GM12878 (cell line): ENCODE measurements around the gene ZNF165. TPM values are rescaled to one million over a fixed set of nuclear protein-coding genes. Genes with fewer than 3 reads are reported as not detected.

Experiments
- ATF3 ChIP-seq: IDR thresholded peaks from 2 replicates; pipeline ENCODE4 v1.6.1; 2011; ENCODE audit warnings: low read depth, mild to moderate bottlenecking, low read length, moderate library complexity, borderline replicate concordance; ENCODE audit errors: extremely low read depth
- BHLHE40 ChIP-seq, 2 experiments: fragments of 450-650 bp in 1 of 2; IDR thresholded peaks; 2 replicates each; pipeline ENCODE4 v1.6.1; 2011 to 2017; ENCODE audit warnings: low read depth in 2 of 2, borderline replicate concordance in 1 of 2, improper control_type of control experiment in 1 of 2, low read length in 1 of 2, mild to moderate bottlenecking in 1 of 2
- CUX1 ChIP-seq: IDR thresholded peaks from 2 replicates; pipeline ENCODE4 v1.6.1; 2012; ENCODE audit warnings: improper control_type of control experiment, low read depth, low read length; ENCODE audit not compliant: insufficient replicate concordance
- HCFC1 ChIP-seq: fragments of 150-350 bp; IDR thresholded peaks from 2 replicates; pipeline ENCODE4 v1.6.1; 2014; ENCODE audit warnings: low read length
- IKZF1 ChIP-seq: fragments of 450-650 bp; conservative IDR thresholded peaks from 2 replicates; pipeline ENCODE4 v1.6.1; 2017; ENCODE audit warnings: antibody characterized with exemption, mild to moderate bottlenecking
- IKZF2 ChIP-seq, 2 experiments: fragments of 450-650 bp; IDR thresholded peaks; 2 replicates each; pipeline ENCODE4 v1.6.1; 2017; ENCODE audit warnings: mild to moderate bottlenecking in 2 of 2, moderate library complexity in 2 of 2
- IRF4 ChIP-seq: IDR thresholded peaks from 2 replicates; pipeline ENCODE4 v1.6.1; 2011; ENCODE audit warnings: low read depth, low read length
- JUNB ChIP-seq: IDR thresholded peaks from 2 replicates; pipeline ENCODE4 v1.6.1; 2016; ENCODE audit warnings: antibody characterized with exemption, mild to moderate bottlenecking
- KAT2A ChIP-seq: conservative IDR thresholded peaks from 2 replicates; pipeline ENCODE4 v1.6.1; 2011; ENCODE audit warnings: low read depth, low read length; ENCODE audit not compliant: control insufficient read depth
- KLF5 ChIP-seq: fragments of 450-650 bp; IDR thresholded peaks from 2 replicates; pipeline ENCODE4 v1.6.1; 2014; ENCODE audit warnings: mild to moderate bottlenecking; ENCODE audit not compliant: partially characterized antibody
- MEF2B ChIP-seq: fragments of 450-650 bp; IDR thresholded peaks from 2 replicates; pipeline ENCODE4 v1.6.1; 2018; ENCODE audit warnings: mild to moderate bottlenecking, moderate library complexity; ENCODE audit not compliant: partially characterized antibody, poor library complexity, severe bottlenecking
- NFYA ChIP-seq: IDR thresholded peaks from 2 replicates; pipeline ENCODE4 v1.6.1; 2011; ENCODE audit warnings: low read depth, mild to moderate bottlenecking, low read length, improper control_type of control experiment, borderline replicate concordance
- NRF1 ChIP-seq: conservative IDR thresholded peaks from 2 replicates; pipeline ENCODE4 v1.6.1; 2011; ENCODE audit warnings: mild to moderate bottlenecking, low read depth, low read length, improper control_type of control experiment
- POLR2AphosphoS2 ChIP-seq: IDR thresholded peaks from 2 replicates; pipeline ENCODE4 v1.6.1; 2011; ENCODE audit warnings: low read depth, mild to moderate bottlenecking, low read length, improper control_type of control experiment, moderate library complexity
- SMAD1 ChIP-seq: fragments of 450-650 bp; IDR thresholded peaks from 2 replicates; pipeline ENCODE4 v1.6.1; 2018; ENCODE audit warnings: mild to moderate bottlenecking, low read depth; ENCODE audit not compliant: partially characterized antibody
- SMAD5 ChIP-seq: IDR thresholded peaks from 2 replicates; pipeline ENCODE4 v1.6.1; 2016; ENCODE audit warnings: antibody characterized with exemption, low read depth
- SMC3 ChIP-seq: IDR thresholded peaks from 2 replicates; pipeline ENCODE4 v1.6.1; 2011; ENCODE audit warnings: low read length, improper control_type of control experiment, borderline replicate concordance
- TARDBP ChIP-seq: IDR thresholded peaks from 2 replicates; pipeline ENCODE4 v1.6.1; 2016; ENCODE audit warnings: borderline replicate concordance
- TCF7 ChIP-seq: IDR thresholded peaks from 2 replicates; pipeline ENCODE4 v1.6.1; 2014; ENCODE audit warnings: antibody characterized with exemption, borderline replicate concordance
- ZBTB4 ChIP-seq: fragments of 450-650 bp; formaldehyde crosslinking; IDR thresholded peaks from 2 replicates; pipeline ENCODE4 v1.4.0; 2022; ENCODE audit warnings: mild to moderate bottlenecking, moderate library complexity
- ZNF217 ChIP-seq: fragments of 450-650 bp; IDR thresholded peaks from 2 replicates; pipeline ENCODE4 v1.6.1; 2017; ENCODE audit warnings: antibody characterized with exemption, mild to moderate bottlenecking
- polyA plus RNA-seq, 11 experiments: library from polyadenylated mRNA; depleted of rRNA in 4 of 11; unstranded in 6 of 11; stranded (reverse) in 5 of 11; fragments of >200 nt; fragmentation: Nextera tagmentation in 4 of 11; fragmentation: Illumina TruSeq in 1 of 11; extraction: Ambion mirVana in 4 of 11; extraction: Trizol in 1 of 11; gene quantifications; 1 replicate in 1 of 11; 2 replicates in 10 of 11; pipeline versions ENCODE4 v1.2.1 to v1.2.3, GENCODE V29; 2011 to 2016; ENCODE audit warnings: inconsistent platforms in 2 of 11, missing spikeins in 2 of 11, low read depth in 1 of 11
- total RNA-seq, 4 experiments: library from RNA; depleted of rRNA in 3 of 4; stranded (reverse); fragments of >200 nt in 3 of 4; fragmentation: Illumina TruSeq in 1 of 4; extraction: Trizol in 1 of 4; gene quantifications; 2 replicates each; pipeline versions ENCODE4 v1.2.1 to v1.2.3, GENCODE V29; 2013 to 2021

Gene ZNF165
- total and polyA plus RNA-seq, 10 of the 15 experiments (the other 5 are each of a cell fraction or from before 2014, with no cell fraction given), result 1.1 to 5.0 (median 2.9) TPM

- TF ChIP-seq ZBTB4 (CRISPR knock-in tag) (no peak), IRF4 (0 out of 2 replicates have a peak, but pooled peaks have one; percentile 22), KAT2A (no peak), POLR2AphosphoS2 (peak; percentile 55), TCF7 (peak; percentile 75), SMAD1 (peak; percentile 77), MEF2B (peak; percentile 45), IKZF1 (peak; percentile 90), SMC3 (peak; percentile 27; the same call in 1 of the 2 replicates), ZNF217 (peak; percentile 37; the same call in 1 of the 2 replicates), SMAD5 (peak; percentile 80), BHLHE40 (IDR thresholded peaks at IDR 0.05; ENCODE audit: borderline replicate concordance in 1 of 2, low read depth in 2 of 2, low read length in 1 of 2) (peak in 1 of 2 experiments; percentile 61; a peak in 3 of 4 replicates), HCFC1 (peak; percentile 83), NFYA (no peak), JUNB (peak; percentile 32; the same call in 1 of the 2 replicates), ATF3 (no peak), NRF1 (no peak), TARDBP (peak; percentile 82; the same call in 1 of the 2 replicates), CUX1 (peak; percentile 28), IKZF2 (IDR thresholded peaks at IDR 0.05) (peak; percentile 70 to 84), KLF5 (peak; percentile 23)
These were observed 56.5 kb downstream of the ZNF165 start (continued) for GRCh38 chr6:28136585-28137504.
